GM12878 (cell line): ENCODE data around the gene GGPS1. TPM values are rescaled to one million over a fixed set of nuclear protein-coding genes. Genes with fewer than 3 reads are reported as not detected.
A peak's percentile ranks its signal among the peaks of the same experiment; 100 is the strongest.

ENCODE experiments used
- ATAC-seq: fragments of 200-7000 bp; cut with Tn5 transposase; 3 replicates; pipeline ENCODE4 v1.9.1; 2020; ENCODE audit warnings: mild to moderate bottlenecking, moderate library complexity
- BruUV-seq: library from RNA; stranded (reverse); fragments of 400-500 nt; replicated peaks from 2 replicates; lab custom pipeline; 2021; lab: Mats Ljungman, UMichigan
- CTCF ChIA-PET: fragments of 300-600 bp; sonication (Branson Sonifier 250); formaldehyde crosslinking; extraction: SDS; loops from one replicate; lab custom pipeline; 2021; ENCODE audit warnings: inconsistent platforms; lab: Yijun Ruan, JAX
- POLR2A ChIA-PET: fragments of 350-600 bp; formaldehyde crosslinking; extraction: SDS; loops from one replicate; lab custom pipeline; 2021; ENCODE audit warnings: inconsistent platforms; lab: Charles Lee
- RAD21 ChIA-PET: fragments of 300-600 bp; sonication (Branson Sonifier 250); formaldehyde crosslinking; loops from one replicate; lab custom pipeline; 2023; ENCODE audit warnings: antibody characterized with exemption; ENCODE audit not compliant: unreplicated experiment; lab: Charles Lee
- SMC1A ChIA-PET: fragments of 300-600 bp; sonication (Branson Sonifier 250); formaldehyde crosslinking; loops from one replicate; lab custom pipeline; 2023; ENCODE audit not compliant: unreplicated experiment, uncharacterized antibody; lab: Charles Lee
- DNase-seq: peaks from one replicate; pipeline ENCODE4 v3.0.0-alpha.2; 2011; ENCODE audit warnings: low read depth, low spot score
- FAIRE-seq: peaks from 3 replicates; lab custom pipeline; 2011; peaks lifted over from hg19 to GRCh38; lab: Jason Lieb, UNC
- H2AFZ ChIP-seq: 2 replicates; pipeline ENCODE4 v1.6.0; 2011; ENCODE audit warnings: low read depth, low read length, control low read depth; ENCODE audit not compliant: control insufficient read depth
- H3K27ac ChIP-seq: 2 replicates; pipeline ENCODE4 v1.5.1; 2011; ENCODE audit warnings: control low read depth; ENCODE audit not compliant: control insufficient read depth, insufficient read depth
- H3K27me3 ChIP-seq, 2 experiments: replicated peaks in 1 of 2; 2 replicates each; pipeline versions ENCODE4 v1.6.0 to v1.6.1; 2011; ENCODE audit warnings: low read length in 1 of 2; ENCODE audit not compliant: control insufficient read depth in 2 of 2, insufficient read depth in 2 of 2
- H3K36me3 ChIP-seq, 2 experiments: 2 replicates each; pipeline ENCODE4 v1.5.1; 2011; ENCODE audit warnings: low read length in 1 of 2; ENCODE audit not compliant: control insufficient read depth in 2 of 2, insufficient read depth in 2 of 2
- H3K4me1 ChIP-seq: 2 replicates; pipeline ENCODE4 v1.6.1; 2011; ENCODE audit warnings: mild to moderate bottlenecking, low read length, moderate library complexity, mixed read lengths; ENCODE audit not compliant: control insufficient read depth, insufficient read depth
- H3K4me2 ChIP-seq: 2 replicates; pipeline ENCODE4 v1.6.0; 2011; ENCODE audit warnings: control low read depth; ENCODE audit not compliant: control insufficient read depth, insufficient read depth
- H3K4me3 ChIP-seq: fragments of 200-600 bp; sonication (generic); 2 replicates; pipeline ENCODE4 v1.5.1; 2016
- H3K79me2 ChIP-seq: 2 replicates; pipeline ENCODE4 v1.6.0; 2011; ENCODE audit warnings: low read length; ENCODE audit not compliant: control insufficient read depth, insufficient read depth
- H3K9ac ChIP-seq: 2 replicates; pipeline ENCODE4 v1.8.0; 2011; ENCODE audit warnings: low read length, control low read depth, mixed read lengths; ENCODE audit not compliant: control insufficient read depth, insufficient read depth
- H3K9me3 ChIP-seq: replicated peaks from 3 replicates; pipeline ENCODE4 v1.5.1; 2011; ENCODE audit warnings: mild to moderate bottlenecking, low read length; ENCODE audit not compliant: control insufficient read depth, insufficient read depth
- H4K20me1 ChIP-seq: 2 replicates; pipeline ENCODE4 v1.6.0; 2011; ENCODE audit not compliant: control insufficient read depth, insufficient read depth
- SRF ChIP-seq, 2 experiments: IDR thresholded peaks; 2 replicates each; pipeline ENCODE4 v1.6.1; 2011; ENCODE audit warnings: low read depth in 2 of 2, low read length in 2 of 2, mild to moderate bottlenecking in 1 of 2, moderate library complexity in 1 of 2
- WGBS: methylation state at CpG from one replicate; pipeline ENCODE4 v1.1.6; 2016; ENCODE audit warnings: low lambda C conversion rate; ENCODE audit not compliant: insufficient replicate concordance, insufficient coverage; ENCODE audit errors: missing lambda C conversion rate; 5-methylcytosine and 5-hydroxymethylcytosine counted together
- in situ Hi-C: fragments of 300-500 bp; cut with MboI; formaldehyde crosslinking; loops from 9 replicates; pipeline ENCODE4 v1.14.3; 2018; ENCODE audit warnings: mixed read lengths
- intact Hi-C: fragments of 100-400 bp; cut with micrococcal nuclease; formaldehyde crosslinking; loops from one replicate; pipeline ENCODE4 v1.14.2; 2022; ENCODE audit not compliant: unreplicated experiment
- polyA plus RNA-seq, 11 experiments: library from polyadenylated mRNA; depleted of rRNA in 4 of 11; unstranded in 6 of 11; stranded (reverse) in 5 of 11; fragments of >200 nt; fragmentation: Nextera tagmentation in 4 of 11; fragmentation: Illumina TruSeq in 1 of 11; extraction: Ambion mirVana in 4 of 11; extraction: Trizol in 1 of 11; gene quantifications; 1 replicate in 1 of 11; 2 replicates in 10 of 11; pipeline versions ENCODE4 v1.2.1 to v1.2.3, GENCODE V29; 2011 to 2016; ENCODE audit warnings: inconsistent platforms in 2 of 11, missing spikeins in 2 of 11, low read depth in 1 of 11
- total RNA-seq, 4 experiments: library from RNA; depleted of rRNA in 3 of 4; stranded (reverse); fragments of >200 nt in 3 of 4; fragmentation: Illumina TruSeq in 1 of 4; extraction: Trizol in 1 of 4; gene quantifications; 2 replicates each; pipeline versions ENCODE4 v1.2.1 to v1.2.3, GENCODE V29; 2013 to 2021
- TF ChIP-seq, protein P1 (sequence below): fragments of 450-650 bp; formaldehyde crosslinking; IDR thresholded peaks from 2 replicates; pipeline ENCODE4 v1.4.0; 2020; ENCODE audit warnings: mild to moderate bottlenecking, moderate library complexity

Gene GGPS1
- total and polyA plus RNA-seq, 10 of the 15 experiments (the other 5 are each of a cell fraction or from before 2014, with no cell fraction given): 15.1 to 36.0 (median 25.3) TPM

DNA sequence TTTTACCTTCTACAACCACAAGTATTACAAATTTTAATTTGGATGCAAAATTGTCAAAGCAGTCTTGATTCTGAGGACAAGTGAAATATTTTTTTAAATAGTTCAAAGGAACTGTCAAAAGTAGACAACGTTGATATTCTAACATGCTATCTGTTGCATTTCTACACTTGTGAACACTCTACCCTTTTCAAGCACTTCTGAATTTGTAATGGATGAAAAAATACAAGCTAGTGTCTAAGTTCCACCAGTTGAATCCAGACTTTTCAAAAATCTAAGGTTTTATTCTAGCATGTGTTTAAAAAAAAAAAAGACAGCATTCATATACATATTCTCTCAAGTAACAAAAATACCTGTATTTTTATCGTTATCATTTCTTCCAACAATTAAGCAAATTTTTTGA, 2.5 kb upstream of the GGPS1 start:
- POLR2A ChIA-PET: interaction anchor here (0.5 to 3.5 kb wide), 5 partner anchors 8 to 45 kb away, joined by 3 to 16 read pairs (median 3); no protein-coding TSS in a partner anchor
- Histone ChIP-seq H4K20me1 (peaks cover 2% of the 10 kb centered on the region), H3K79me2 (peaks cover 82% of the 10 kb centered on the region), H3K4me3 (peak overlapping the region; percentile 84), H3K27ac (peak overlapping the region; percentile 2; the same call in 1 of the 2 replicates), H3K4me1 (peaks cover 3% of the 10 kb centered on the region; the same call in 1 of the 2 replicates), H3K36me3 (peaks cover 0 to 3% of the 10 kb centered on the region in 2 experiments; a peak in 1 of 4 replicates), H3K27me3 (no peaks in the 10 kb centered on the region), H3K9ac (peak overlapping the region; percentile 96), H2AFZ (no peak overlapping the region), H3K9me3 (no peaks in the 10 kb centered on the region; the same call in 2 of the 3 replicates), H3K4me2 (peak overlapping the region; percentile 86)
- RAD21 ChIA-PET: interaction anchor here (0.5 to 2.9 kb wide), 4 partner anchors 11 to 67 kb away, joined by 3 to 15 read pairs (median 6); no protein-coding TSS in a partner anchor
- ATAC-seq (no peak), DNase-seq (no peak), FAIRE-seq (no peak)
- BruUV-seq: no TSS peak
- CTCF ChIA-PET: interaction anchor here (0.8 to 2.8 kb wide), 2 partner anchors 12 to 91 kb away, joined by 3 to 16 read pairs; no protein-coding TSS in a partner anchor
- 0% methylated on average over 2 of the region's 2 CpGs for WGBS
- intact Hi-C loops (loop anchor here (5.0 kb wide), 2 partner anchors 176 to 199 kb away; partner anchors contain the start of genes B3GALNT2 and TOMM20), in situ Hi-C loops (no loop called here)
- SMC1A ChIA-PET: interaction anchor here (0.8 to 4.3 kb wide), 10 partner anchors 11 to 230 kb away, joined by 3 to 21 read pairs (median 4); no protein-coding TSS in a partner anchor
- TF ChIP-seq SRF (IDR thresholded peaks at IDR 0.05; ENCODE audit: low read depth in 2 of 2, low read length in 2 of 2): no peak
- TF ChIP-seq, protein P1, sequence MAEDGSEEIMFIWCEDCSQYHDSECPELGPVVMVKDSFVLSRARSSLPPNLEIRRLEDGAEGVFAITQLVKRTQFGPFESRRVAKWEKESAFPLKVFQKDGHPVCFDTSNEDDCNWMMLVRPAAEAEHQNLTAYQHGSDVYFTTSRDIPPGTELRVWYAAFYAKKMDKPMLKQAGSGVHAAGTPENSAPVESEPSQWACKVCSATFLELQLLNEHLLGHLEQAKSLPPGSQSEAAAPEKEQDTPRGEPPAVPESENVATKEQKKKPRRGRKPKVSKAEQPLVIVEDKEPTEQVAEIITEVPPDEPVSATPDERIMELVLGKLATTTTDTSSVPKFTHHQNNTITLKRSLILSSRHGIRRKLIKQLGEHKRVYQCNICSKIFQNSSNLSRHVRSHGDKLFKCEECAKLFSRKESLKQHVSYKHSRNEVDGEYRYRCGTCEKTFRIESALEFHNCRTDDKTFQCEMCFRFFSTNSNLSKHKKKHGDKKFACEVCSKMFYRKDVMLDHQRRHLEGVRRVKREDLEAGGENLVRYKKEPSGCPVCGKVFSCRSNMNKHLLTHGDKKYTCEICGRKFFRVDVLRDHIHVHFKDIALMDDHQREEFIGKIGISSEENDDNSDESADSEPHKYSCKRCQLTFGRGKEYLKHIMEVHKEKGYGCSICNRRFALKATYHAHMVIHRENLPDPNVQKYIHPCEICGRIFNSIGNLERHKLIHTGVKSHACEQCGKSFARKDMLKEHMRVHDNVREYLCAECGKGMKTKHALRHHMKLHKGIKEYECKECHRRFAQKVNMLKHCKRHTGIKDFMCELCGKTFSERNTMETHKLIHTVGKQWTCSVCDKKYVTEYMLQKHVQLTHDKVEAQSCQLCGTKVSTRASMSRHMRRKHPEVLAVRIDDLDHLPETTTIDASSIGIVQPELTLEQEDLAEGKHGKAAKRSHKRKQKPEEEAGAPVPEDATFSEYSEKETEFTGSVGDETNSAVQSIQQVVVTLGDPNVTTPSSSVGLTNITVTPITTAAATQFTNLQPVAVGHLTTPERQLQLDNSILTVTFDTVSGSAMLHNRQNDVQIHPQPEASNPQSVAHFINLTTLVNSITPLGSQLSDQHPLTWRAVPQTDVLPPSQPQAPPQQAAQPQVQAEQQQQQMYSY (CRISPR knock-in tag): no peak
